ENCODE data around the gene ADD2.

Gene ADD2

DNA sequence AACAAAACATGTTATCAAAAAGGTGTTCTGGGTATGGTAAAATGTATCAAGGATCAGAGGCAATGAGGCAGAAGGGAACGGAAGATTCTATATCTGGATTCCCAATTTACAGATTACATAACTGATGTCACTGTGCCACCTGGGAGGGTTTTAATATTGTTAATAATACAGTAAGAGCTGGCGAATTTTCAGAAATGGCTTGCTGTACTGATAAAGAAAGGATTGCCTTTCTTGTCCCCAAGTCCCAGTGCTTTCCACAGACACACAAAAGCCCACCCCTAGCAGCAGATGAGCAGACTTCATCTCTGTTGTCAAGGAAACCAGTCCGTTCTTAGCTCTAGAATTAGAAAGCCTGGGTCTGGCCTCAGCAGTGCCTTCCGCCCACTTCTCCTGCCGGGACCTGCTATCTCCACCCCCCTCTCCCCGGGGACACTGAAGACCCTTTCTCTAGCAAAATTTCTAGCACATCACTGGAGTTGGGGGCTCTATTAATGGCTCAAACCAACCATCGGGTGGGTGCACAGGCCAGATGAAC is 34.3 kb downstream of the ADD2 start:
- TF ChIP-seq CTCF (IDR thresholded peaks at IDR 0.05): no peak
- no peak overlapping the region for H3K4me3 ChIP-seq
- no peak for DNase-seq (ENCODE audit: low spot score)
- no peak overlapping the region for H3K27ac ChIP-seq

DNA sequence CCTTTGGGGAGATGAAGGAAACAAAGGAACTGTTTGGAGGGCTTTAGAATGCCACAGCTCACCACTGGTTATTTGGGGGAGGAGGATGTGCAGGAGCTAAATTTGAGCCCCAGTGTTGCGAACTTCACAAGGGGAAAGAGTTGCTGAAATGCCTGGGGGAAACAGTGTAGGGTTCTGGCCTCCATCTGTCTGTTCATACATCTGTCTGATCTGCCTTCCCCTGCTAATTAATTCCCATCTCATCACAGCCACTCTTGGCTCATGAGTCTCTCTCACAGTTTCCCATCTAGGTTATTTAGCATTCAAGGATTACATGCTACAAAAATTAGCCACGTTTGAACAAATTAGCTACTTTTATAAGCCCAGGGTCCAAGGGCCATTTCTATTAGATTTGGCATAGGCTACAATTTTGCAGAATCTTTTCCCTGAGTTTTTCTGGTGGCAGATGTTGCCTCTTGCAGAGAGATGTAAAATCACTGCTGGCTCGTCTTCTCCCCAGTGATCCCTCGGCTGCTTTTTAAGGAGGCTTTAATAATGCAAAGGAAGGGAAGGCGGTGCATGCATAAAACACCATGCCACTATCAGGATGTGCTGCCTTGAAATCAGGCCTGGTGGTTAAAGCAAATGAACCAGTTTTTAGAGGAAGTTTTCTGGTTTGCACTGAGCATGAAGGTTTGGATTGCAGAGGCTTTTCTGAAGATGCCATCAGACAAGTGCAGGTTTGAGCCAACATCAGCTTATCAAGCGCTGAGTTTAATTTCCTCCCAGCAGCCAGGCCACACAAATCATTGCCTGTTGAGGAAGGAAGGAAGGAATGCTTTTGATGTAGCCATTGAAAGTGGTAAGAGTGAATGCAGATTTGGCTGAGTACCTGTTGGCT is 35.0 kb downstream of the ADD2 start:
- Histone ChIP-seq H3K4me3 (no peak overlapping the region), H3K27ac (no peak overlapping the region)
- TF ChIP-seq CTCF (IDR thresholded peaks at IDR 0.05): no peak
- no peak for DNase-seq (ENCODE audit: low spot score)

DNA sequence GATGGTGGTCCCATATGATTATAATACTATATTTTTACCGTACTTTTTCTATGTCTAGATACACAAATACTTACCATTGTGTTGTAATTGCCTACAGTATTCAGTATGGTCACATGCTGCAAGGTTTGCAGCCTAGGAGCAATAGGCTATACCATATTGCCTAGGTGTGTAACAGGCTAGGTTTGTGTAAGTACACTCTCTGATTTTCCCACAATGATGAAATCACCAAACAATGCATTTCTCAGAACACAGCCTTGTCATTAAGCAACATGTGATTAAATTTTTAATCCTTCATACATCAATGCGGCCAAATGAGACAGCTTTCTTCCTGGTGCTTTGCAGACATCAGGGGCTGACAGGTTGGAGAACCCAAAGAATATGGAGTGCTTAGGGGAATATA is 37.3 kb downstream of the ADD2 start:
- DNase-seq (ENCODE audit: low spot score): no peak
- Histone ChIP-seq H3K27ac (no peak overlapping the region), H3K4me3 (no peak overlapping the region)
- TF ChIP-seq CTCF (IDR thresholded peaks at IDR 0.05): no peak

DNA sequence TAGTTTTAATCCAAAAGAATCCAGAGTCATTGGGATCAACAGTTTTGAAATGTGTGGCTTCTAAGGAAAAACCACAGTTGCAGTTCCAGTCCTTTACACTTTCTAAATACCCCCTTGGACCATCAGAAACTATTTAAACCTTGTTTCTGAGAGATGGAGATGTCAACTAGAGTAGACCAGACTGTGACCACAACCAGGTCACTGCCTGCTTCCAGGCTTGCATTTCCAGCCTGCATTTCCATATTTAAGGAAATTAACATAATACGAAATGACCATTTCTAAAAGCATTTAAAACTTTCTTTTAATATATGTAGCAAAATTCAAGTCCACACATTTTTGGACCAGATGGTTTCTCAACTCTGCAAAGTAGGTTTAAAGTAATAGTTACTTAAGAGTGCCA is 38.4 kb downstream of the ADD2 start:
- TF ChIP-seq CTCF (IDR thresholded peaks at IDR 0.05): no peak
- no peak overlapping the region for H3K27ac ChIP-seq
- H3K4me3 ChIP-seq: no peak overlapping the region
- DNase-seq (ENCODE audit: low spot score): no peak

DNA sequence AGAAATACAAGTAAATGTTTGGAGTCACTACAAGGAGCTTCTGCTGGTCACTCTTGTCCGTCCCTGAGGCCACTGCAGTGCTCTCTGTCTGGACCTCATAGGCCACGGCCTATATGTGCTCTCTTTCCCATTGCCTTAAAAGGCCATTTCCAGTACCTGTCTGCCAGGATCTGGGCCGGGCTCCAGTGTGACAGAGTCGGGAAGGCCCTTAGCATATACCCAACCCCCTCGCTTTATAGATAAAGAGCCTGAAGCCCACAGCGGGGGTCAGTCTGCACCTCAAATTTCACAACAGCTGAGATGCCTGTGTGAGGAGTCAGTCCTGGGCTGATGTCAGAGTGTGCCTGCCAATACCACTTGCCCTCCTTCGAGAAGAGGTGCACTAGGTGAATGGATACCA is 39.9 kb downstream of the ADD2 start:
- Histone ChIP-seq H3K27ac (no peak overlapping the region), H3K4me3 (no peak overlapping the region)
- DNase-seq (ENCODE audit: low spot score): no peak
- TF ChIP-seq CTCF (IDR thresholded peaks at IDR 0.05): no peak

DNA sequence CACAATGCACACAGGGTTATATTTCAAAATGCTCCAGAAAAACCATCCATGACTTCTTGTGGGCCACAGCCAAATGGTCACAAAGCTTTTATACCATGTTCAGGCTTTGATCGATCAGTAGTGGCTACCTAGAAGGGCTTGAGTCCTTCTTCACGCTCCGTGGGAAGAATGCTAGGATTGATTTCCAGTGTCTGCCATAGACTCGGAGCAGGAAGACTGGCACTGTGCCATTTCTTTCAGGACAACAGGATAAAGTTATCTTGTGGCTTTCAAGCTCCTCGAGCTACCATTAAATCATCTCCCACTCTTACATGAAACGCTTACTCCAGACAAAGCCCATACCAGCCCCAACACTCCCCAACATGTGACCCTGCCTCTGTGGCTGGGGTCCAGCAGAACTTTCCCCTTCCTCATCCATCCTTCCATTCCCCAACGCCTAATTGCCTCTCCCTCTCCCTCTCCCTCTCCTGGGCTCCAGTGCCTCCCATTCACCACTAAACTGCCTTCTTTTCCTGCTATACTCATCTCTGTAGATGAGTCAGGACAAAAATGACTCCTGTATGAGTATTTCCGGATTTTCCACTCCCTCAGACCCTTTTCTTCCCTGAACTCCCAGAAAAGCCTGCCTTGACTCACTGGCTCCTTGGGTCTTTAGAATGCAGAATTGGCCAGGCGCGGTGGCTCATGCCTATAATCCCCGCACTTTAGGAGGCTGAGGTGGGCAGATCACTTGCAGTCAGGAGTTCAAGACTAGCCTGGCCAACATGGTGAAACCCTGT is 40.9 kb downstream of the ADD2 start:
- Histone ChIP-seq H3K27ac (no peak overlapping the region), H3K4me3 (no peak overlapping the region)
- no peak for TF ChIP-seq CTCF (IDR thresholded peaks at IDR 0.05)
- DNase-seq (ENCODE audit: low spot score): no peak

All from coronary artery (tissue), 2 donors.